ENCODE results near the gene NRP2.

- TF ChIP-seq POLR2AphosphoS5 (IDR thresholded peaks at IDR 0.05; ENCODE audit: low read depth, low read length) (no peak), POLR2A (IDR thresholded peaks at IDR 0.05; ENCODE audit: low read depth, low read length) (no peak), TAF1 (IDR thresholded peaks at IDR 0.05; ENCODE audit: borderline replicate concordance, low read depth, low read length) (no peak)
Observed at GRCh38 chr2:205709319-205709718, 27.0 kb downstream of the NRP2 start.
